H1 (cell line): Measurements from ENCODE around the gene POLE4. TPM values are rescaled to one million over a fixed set of nuclear protein-coding genes. Genes with fewer than 3 reads are reported as not detected.
A peak's percentile ranks its signal among the peaks of the same experiment; 100 is the strongest.

Experiments used
- HDAC2 ChIP-seq, 2 experiments: fragments of 300-600 bp in 1 of 2; sonication (generic) in 1 of 2; IDR thresholded peaks; 2 replicates each; pipeline ENCODE4 v1.6.1; 2011 to 2012; ENCODE audit warnings: low read depth in 2 of 2, low read length in 2 of 2, mild to moderate bottlenecking in 2 of 2, moderate library complexity in 2 of 2, borderline replicate concordance in 1 of 2, inconsistent platforms in 1 of 2
- polyA plus RNA-seq, 7 experiments: library from polyadenylated mRNA; depleted of rRNA in 3 of 7; stranded (reverse) in 5 of 7; unstranded in 2 of 7; fragments of >200 nt in 5 of 7; fragments of 200-250 nt in 2 of 7; gene quantifications; 1 replicate in 5 of 7; 2 replicates in 1 of 7; 4 replicates in 1 of 7; pipeline versions ENCODE4 v1.2.1 to v1.2.3, GENCODE V29; 2011 to 2013; ENCODE audit warnings: missing spikeins in 2 of 7, mixed read lengths in 2 of 7
- total RNA-seq: library from RNA; stranded (reverse); fragmentation: NEBNext Ultra II Directional; extraction: Animal tissue kit (Norgen Biotek cat#: 25700); gene quantifications from 2 replicates; pipeline ENCODE4 v1.2.1, GENCODE V29; 2021

The POLE4 gene
- total and polyA plus RNA-seq, 2 of the 8 experiments (the other 6 are each of a cell fraction or from before 2014, with no cell fraction given), result 16.7 to 44.7 TPM

- peak in 1 of 2 experiments; percentile 74; a peak in 1 of 4 replicates for TF ChIP-seq HDAC2 (IDR thresholded peaks at IDR 0.05; ENCODE audit: borderline replicate concordance in 1 of 2, low read depth in 2 of 2, low read length in 2 of 2)
Measured at GRCh38 chr2:74958274-74959105, at the start of gene POLE4 (continued).
